Right hindlimb (tissue), 1 donor: ENCODE results near the gene ZBTB5.
"Not testable (repeated sequence)": the region's sequence is repeated elsewhere in the genome, so short reads cannot be mapped to it uniquely, and the experiment has no call there.

Experiments
- DNase-seq: peaks from one replicate; pipeline ENCODE4 v3.0.0-alpha.2; 2018

The ZBTB5 gene

DNA sequence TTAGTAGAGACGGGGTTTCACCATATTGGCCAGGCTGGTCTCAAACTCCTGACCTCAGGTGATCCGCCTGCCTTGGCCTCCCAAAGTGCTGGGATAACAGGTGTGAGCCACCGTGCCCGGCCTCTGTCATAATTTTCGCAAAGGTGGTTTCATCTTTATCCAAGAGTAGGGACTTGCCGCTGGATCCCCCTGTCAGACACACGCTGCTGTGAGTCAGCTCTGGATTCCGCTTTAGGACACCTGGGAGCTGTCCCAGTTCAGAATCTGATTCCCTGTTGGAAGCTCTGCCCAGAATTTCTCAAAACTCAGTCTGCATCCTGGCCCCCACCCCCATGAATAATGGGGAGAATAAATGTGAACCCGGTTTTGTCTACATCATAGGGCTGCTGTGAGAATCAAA lies 60.7 kb downstream of the ZBTB5 start:
- DNase-seq = no peak

DNA sequence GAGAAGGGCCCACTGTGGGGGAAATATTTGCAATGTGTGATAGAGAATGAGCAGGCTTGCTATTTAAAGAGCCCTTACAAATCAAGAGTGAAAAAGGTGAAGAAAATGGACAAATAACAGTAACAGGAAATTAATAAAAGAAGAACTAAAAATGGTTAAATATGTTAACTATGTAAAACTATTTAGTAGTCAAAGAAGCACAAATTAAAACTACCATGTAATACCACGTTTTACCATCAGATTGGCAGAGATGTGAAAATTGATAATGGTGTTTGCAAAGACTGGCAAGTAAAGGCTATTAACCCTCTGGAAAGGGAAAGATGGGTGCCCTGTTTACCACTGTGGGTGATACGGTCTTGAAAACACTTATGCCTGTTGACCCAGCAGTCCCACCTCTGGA lies 65.9 kb downstream of the ZBTB5 start:
- no peak for DNase-seq

GRCh38 chr9:37398464-37399025 lies 66.7 kb downstream of the ZBTB5 start:
- no peak for DNase-seq

- not testable (repeated sequence) for DNase-seq
Observed at GRCh38 chr9:37397948-37398347, 67.3 kb downstream of the ZBTB5 start.

- no peak for DNase-seq
Observed at GRCh38 chr9:37395663-37396062, 69.6 kb downstream of the ZBTB5 start.

DNA sequence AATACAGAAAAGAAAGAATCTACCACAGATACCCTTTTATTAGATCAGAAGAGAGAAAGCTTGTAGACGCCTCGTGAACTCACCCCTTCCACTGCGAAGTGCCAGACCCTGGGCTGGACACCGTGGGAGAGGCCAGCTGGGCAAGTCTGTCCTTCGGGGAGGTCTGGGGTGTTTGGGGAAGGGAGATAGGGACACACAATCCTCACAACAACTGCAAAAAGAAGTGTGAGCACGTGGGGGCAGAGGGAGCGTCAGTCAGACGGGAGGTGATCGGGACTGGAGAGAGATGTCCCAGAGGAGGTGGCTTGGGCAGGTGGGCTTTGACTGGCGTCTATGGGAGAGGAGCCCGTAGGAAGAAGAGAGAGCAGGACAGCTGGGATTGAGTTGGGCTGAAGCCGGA lies 70.0 kb downstream of the ZBTB5 start:
- DNase-seq = no peak

- DNase-seq = no peak
Observed at GRCh38 chr9:37392272-37392671, 73.0 kb downstream of the ZBTB5 start.

GRCh38 chr9:37390759-37391158 lies 74.5 kb downstream of the ZBTB5 start:
- DNase-seq = no peak
